Central memory CD8-positive, alpha-beta T cell (primary cell): ENCODE measurements around the gene BRPF1.

ENCODE experiments used
- ATAC-seq: fragments of 150-1000 bp; cut with Tn5 transposase; replicated peaks from 2 replicates; pipeline ENCODE4 v1.10.0; 2022; ENCODE audit warnings: mild to moderate bottlenecking, moderate FRiP score, moderate number of reproducible peaks; ENCODE audit not compliant: poor library complexity, severe bottlenecking; ENCODE audit errors: extremely low read depth
- DNase-seq, 2 donors: peaks; one replicate each; pipeline ENCODE4 v3.0.0; 2021; ENCODE audit warnings: low spot score in 2 of 2
- H3K27ac Mint-ChIP-seq: one replicate; pipeline ENCODE4 v1.8.0; 2022; ENCODE audit warnings: low read depth, mild to moderate bottlenecking, moderate library complexity, mixed read lengths
- H3K27me3 Mint-ChIP-seq: one replicate; pipeline ENCODE4 v1.8.0; 2022; ENCODE audit warnings: mixed read lengths
- H3K36me3 Mint-ChIP-seq: one replicate; pipeline ENCODE4 v1.8.0; 2022; ENCODE audit warnings: mild to moderate bottlenecking, moderate library complexity, mixed read lengths; ENCODE audit not compliant: insufficient read depth
- H3K4me1 Mint-ChIP-seq: one replicate; pipeline ENCODE4 v1.8.0; 2022; ENCODE audit warnings: mixed read lengths
- H3K4me3 Mint-ChIP-seq: one replicate; pipeline ENCODE4 v1.8.0; 2022; ENCODE audit warnings: mild to moderate bottlenecking, moderate library complexity, mixed read lengths
- H3K9me3 Mint-ChIP-seq: one replicate; pipeline ENCODE4 v1.8.0; 2022; ENCODE audit warnings: mixed read lengths

The BRPF1 gene

DNA sequence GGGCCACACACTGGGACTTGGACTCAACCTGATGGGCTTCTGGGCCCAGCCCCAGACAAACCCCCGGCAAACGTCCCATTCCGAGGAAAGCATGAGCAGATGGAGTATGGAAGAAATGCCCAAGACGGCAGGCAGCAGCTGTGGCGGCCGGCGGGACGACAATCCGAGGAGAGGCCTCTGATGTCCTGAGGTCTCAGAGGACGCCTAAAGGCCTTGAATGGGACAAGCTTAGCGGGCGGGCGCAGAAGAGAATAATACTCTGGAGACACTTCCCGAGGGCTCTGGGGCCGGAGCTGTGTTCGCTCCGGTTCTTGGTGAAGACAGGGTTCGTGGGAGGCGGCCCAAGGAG, 17.7 kb downstream of the BRPF1 start:
- H3K36me3 Mint-ChIP-seq, result peaks cover 37% of the 10 kb centered on the region
- H3K27ac Mint-ChIP-seq, result peak overlapping the region; percentile 88
- no peaks in the 10 kb centered on the region for H3K9me3 Mint-ChIP-seq
- peak overlapping the region; percentile 89 for H3K4me3 Mint-ChIP-seq
- DNase-seq (peak in 1 of 2 donors; percentile 25), ATAC-seq (no peak)
- H3K27me3 Mint-ChIP-seq, result no peaks in the 10 kb centered on the region
- H3K4me1 Mint-ChIP-seq, result peaks cover 38% of the 10 kb centered on the region

DNA sequence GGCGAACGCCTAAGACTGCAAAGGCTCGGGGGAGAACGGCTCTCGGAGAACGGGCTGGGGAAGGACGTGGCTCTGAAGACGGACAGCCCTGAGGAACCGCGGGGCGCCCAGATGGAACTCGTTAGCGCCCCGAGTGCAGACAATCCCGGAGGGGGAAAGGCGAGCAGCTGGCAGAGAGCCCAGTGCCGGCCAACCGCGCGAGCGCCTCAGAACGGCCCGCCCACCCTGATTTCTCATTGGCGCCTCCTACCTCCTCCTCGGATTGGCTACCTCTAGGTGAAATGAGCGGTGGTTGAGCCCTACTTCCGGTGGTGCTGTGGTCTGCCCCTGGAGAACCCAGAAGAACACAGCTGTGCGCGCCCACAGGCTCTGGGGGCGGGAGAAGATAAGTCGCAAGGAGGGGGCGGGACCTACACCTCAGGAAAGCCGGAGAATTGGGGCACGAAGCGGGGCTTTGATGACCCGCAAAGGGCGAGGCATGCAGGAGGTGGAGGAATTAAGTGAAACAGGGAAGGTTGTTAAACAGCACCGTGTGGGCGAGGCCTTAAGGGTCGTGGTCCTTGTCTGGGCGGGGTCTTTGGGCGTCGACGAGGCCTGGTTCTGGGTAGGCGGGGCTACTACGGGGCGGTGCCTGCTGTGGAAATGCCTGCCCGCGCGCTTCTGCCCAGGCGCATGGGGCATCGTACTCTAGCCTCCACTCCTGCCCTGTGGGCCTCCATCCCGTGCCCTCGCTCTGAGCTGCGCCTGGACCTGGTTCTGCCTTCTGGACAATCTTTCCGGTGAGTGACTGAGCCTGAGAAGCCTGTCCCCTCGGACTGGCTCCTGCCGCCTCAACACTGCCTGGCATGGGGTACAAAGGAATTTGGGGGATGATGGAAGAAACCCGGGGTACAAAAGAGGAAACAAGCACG, 18.4 kb downstream of the BRPF1 start, which contains the start of gene OGG1:
Gene OGG1, plus strand, starts transcription at position 308 of the 911 bp plus-strand sequence. Its CDS starts 335 bp downstream, at position 643.
- H3K36me3 Mint-ChIP-seq, result peaks cover 33% of the 10 kb centered on the region
- ATAC-seq (peak; percentile 99), DNase-seq (peak; percentile 87 to 92)
- H3K27me3 Mint-ChIP-seq, result no peaks in the 10 kb centered on the region
- peak within 1 kb of the TSS; percentile 88 for H3K27ac Mint-ChIP-seq
- peak within 1 kb of the TSS; percentile 89 for H3K4me3 Mint-ChIP-seq
- peaks cover 45% of the 10 kb centered on the region for H3K4me1 Mint-ChIP-seq
- no peaks in the 10 kb centered on the region for H3K9me3 Mint-ChIP-seq

GRCh38 chr3:9750556-9751411, 19.2 kb downstream of the BRPF1 start:
- H3K4me1 Mint-ChIP-seq, result peaks cover 46% of the 10 kb centered on the region
- H3K27ac Mint-ChIP-seq, result peak overlapping the region; percentile 88
- DNase-seq, result no peak
- H3K9me3 Mint-ChIP-seq, result no peaks in the 10 kb centered on the region
- H3K4me3 Mint-ChIP-seq, result peak overlapping the region; percentile 89
- peaks cover 34% of the 10 kb centered on the region for H3K36me3 Mint-ChIP-seq
- H3K27me3 Mint-ChIP-seq, result no peaks in the 10 kb centered on the region
- ATAC-seq, result no peak

- Mint-ChIP-seq H3K27me3 (no peaks in the 10 kb centered on the region), H3K36me3 (peaks cover 33% of the 10 kb centered on the region), H3K4me3 (no peak overlapping the region), H3K27ac (no peak overlapping the region), H3K9me3 (no peaks in the 10 kb centered on the region), H3K4me1 (peaks cover 43% of the 10 kb centered on the region)
- ATAC-seq (no peak), DNase-seq (no peak)
Measured at GRCh38 chr3:9754678-9755077, 23.1 kb downstream of the BRPF1 start.

DNA sequence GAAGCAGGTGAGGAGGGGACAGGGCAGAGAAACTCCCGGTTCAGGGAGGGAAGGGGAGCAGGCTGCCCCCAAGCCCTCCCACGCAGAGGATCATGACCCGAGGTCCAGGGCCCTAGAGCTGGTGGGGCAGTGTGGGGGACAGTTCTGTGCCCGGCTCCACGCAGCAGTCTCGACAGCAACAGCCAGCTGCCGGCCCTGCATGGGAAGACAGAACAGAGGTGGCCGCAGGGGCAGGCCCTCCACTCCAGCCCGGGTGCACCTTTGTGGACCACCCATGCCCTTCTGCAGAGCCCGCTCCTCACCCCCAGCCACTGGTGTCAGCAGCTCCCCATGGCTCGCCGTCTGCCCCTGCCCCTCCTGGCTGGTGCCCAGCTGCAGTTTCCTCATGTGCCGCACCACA, 25.9 kb downstream of the BRPF1 start:
- H3K27me3 Mint-ChIP-seq, result no peaks in the 10 kb centered on the region
- H3K4me3 Mint-ChIP-seq, result no peak overlapping the region
- DNase-seq, result no peak
- H3K27ac Mint-ChIP-seq, result no peak overlapping the region
- no peaks in the 10 kb centered on the region for H3K9me3 Mint-ChIP-seq
- peaks cover 28% of the 10 kb centered on the region for H3K36me3 Mint-ChIP-seq
- peaks cover 22% of the 10 kb centered on the region for H3K4me1 Mint-ChIP-seq
- ATAC-seq, result no peak

- Mint-ChIP-seq H3K36me3 (peaks cover 13% of the 10 kb centered on the region), H3K27ac (no peak overlapping the region), H3K4me3 (no peak overlapping the region), H3K27me3 (no peaks in the 10 kb centered on the region), H3K9me3 (no peaks in the 10 kb centered on the region), H3K4me1 (peaks cover 5% of the 10 kb centered on the region)
- DNase-seq (no peak), ATAC-seq (no peak)
Measured at GRCh38 chr3:9760779-9761505, 29.4 kb downstream of the BRPF1 start.

DNA sequence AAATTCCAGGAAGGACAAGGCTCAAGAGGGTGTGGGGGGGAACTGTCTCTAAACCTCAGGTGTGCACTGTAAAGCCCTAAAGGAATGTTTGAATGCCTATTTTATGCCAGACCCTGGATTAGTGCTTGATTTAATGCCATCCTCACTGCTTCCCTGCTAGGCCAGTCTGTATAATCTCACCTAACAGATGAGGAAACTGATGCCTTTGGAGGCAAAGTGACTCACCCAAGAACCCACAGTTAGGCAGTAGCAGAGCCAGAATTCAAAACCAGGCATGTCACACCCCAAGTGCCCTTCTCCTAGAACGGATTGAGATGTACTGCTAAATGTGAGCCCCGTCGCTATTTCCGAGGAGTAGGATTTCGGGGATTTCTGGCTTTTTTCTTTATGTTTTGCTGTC, 30.4 kb downstream of the BRPF1 start:
- Mint-ChIP-seq H3K27ac (no peak overlapping the region), H3K9me3 (no peaks in the 10 kb centered on the region), H3K27me3 (no peaks in the 10 kb centered on the region), H3K36me3 (peaks cover 9% of the 10 kb centered on the region), H3K4me3 (no peak overlapping the region), H3K4me1 (peaks cover 5% of the 10 kb centered on the region)
- DNase-seq (no peak), ATAC-seq (no peak)

- no peak overlapping the region for H3K4me3 Mint-ChIP-seq
Measured at GRCh38 chr3:9762871-9763270, 31.3 kb downstream of the BRPF1 start.

DNA sequence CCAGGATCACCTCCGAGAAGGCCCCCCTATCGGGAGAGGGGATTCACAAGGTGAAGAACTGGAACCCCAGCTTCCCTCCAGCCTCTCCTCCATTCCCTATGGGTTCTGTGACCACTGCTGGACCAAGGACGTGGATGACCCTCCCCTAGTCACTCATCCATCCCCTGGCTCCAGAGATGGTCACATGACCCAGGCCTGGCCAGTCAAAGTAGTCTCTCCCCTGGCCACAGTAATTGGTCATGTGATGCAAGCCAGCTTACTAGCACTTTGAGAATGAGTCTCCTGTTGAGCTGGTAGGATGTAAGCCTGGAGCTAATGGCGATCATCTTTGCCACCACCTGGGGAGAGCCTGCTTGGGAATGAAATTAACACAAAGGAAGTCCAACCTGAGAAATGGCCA, 34.3 kb downstream of the BRPF1 start:
- DNase-seq, result no peak
- H3K4me3 Mint-ChIP-seq, result no peak overlapping the region
- H3K9me3 Mint-ChIP-seq, result no peaks in the 10 kb centered on the region
- H3K36me3 Mint-ChIP-seq, result no peaks in the 10 kb centered on the region
- no peaks in the 10 kb centered on the region for H3K27me3 Mint-ChIP-seq
- H3K27ac Mint-ChIP-seq, result no peak overlapping the region
- peaks cover 27% of the 10 kb centered on the region for H3K4me1 Mint-ChIP-seq
- no peak for ATAC-seq

More at GRCh38 chr3:9762871-9763270, 31.3 kb downstream of the BRPF1 start:
- no peak for ATAC-seq
- DNase-seq, result no peak
- Mint-ChIP-seq H3K4me1 (peaks cover 10% of the 10 kb centered on the region), H3K9me3 (no peaks in the 10 kb centered on the region), H3K27ac (no peak overlapping the region), H3K27me3 (no peaks in the 10 kb centered on the region), H3K36me3 (peaks cover 5% of the 10 kb centered on the region)

GRCh38 chr3:9767418-9767817, 35.9 kb downstream of the BRPF1 start:
- H3K36me3 Mint-ChIP-seq, result no peaks in the 10 kb centered on the region
- no peaks in the 10 kb centered on the region for H3K9me3 Mint-ChIP-seq
- no peak overlapping the region for H3K4me3 Mint-ChIP-seq
- peak overlapping the region; percentile 47 for H3K27ac Mint-ChIP-seq
- H3K4me1 Mint-ChIP-seq, result peaks cover 27% of the 10 kb centered on the region
- H3K27me3 Mint-ChIP-seq, result no peaks in the 10 kb centered on the region
- no peak for DNase-seq
- no peak for ATAC-seq

GRCh38 chr3:9768141-9768775, 36.7 kb downstream of the BRPF1 start:
- Mint-ChIP-seq H3K9me3 (no peaks in the 10 kb centered on the region), H3K27ac (peak overlapping the region; percentile 47), H3K27me3 (no peaks in the 10 kb centered on the region), H3K4me1 (peaks cover 27% of the 10 kb centered on the region), H3K4me3 (no peak overlapping the region), H3K36me3 (no peaks in the 10 kb centered on the region)
- ATAC-seq, result no peak
- no peak for DNase-seq

GRCh38 chr3:9769012-9769411, 37.5 kb downstream of the BRPF1 start:
- H3K4me1 Mint-ChIP-seq, result peaks cover 27% of the 10 kb centered on the region
- no peaks in the 10 kb centered on the region for H3K9me3 Mint-ChIP-seq
- no peak for ATAC-seq
- DNase-seq, result no peak
- no peak overlapping the region for H3K27ac Mint-ChIP-seq
- peak overlapping the region; percentile 25 for H3K4me3 Mint-ChIP-seq
- no peaks in the 10 kb centered on the region for H3K36me3 Mint-ChIP-seq
- H3K27me3 Mint-ChIP-seq, result no peaks in the 10 kb centered on the region
